Left ventricle myocardium inferior (tissue), 1 donor: ENCODE measurements around the gene PIF1. TPM values are rescaled to one million over a fixed set of nuclear protein-coding genes. Genes with fewer than 3 reads are reported as not detected.
A peak's percentile ranks its signal among the peaks of the same experiment; 100 is the strongest.

Source experiments
- DNase-seq: peaks from one replicate; pipeline ENCODE4 v3.0.0-alpha.2; 2020
- H3K27ac ChIP-seq: fragments of 200-600 bp; replicated peaks from 2 replicates; pipeline ENCODE4 v1.8.0; 2021
- H3K27me3 ChIP-seq: fragments of 200-600 bp; 2 replicates; pipeline ENCODE4 v1.8.0; 2021; ENCODE audit warnings: low read depth
- H3K36me3 ChIP-seq: fragments of 200-600 bp; 2 replicates; pipeline ENCODE4 v1.8.0; 2021
- H3K4me1 ChIP-seq: fragments of 200-600 bp; 2 replicates; pipeline ENCODE4 v1.8.0; 2021
- H3K4me3 ChIP-seq: fragments of 200-600 bp; 2 replicates; pipeline ENCODE4 v1.8.0; 2021; ENCODE audit warnings: mild to moderate bottlenecking, moderate library complexity
- H3K9me3 ChIP-seq: fragments of 200-600 bp; replicated peaks from 2 replicates; pipeline ENCODE4 v1.8.0; 2021
- CTCF ChIP-seq: fragments of 200-600 bp; IDR thresholded peaks from 2 replicates; pipeline ENCODE4 v1.8.0; 2021; ENCODE audit warnings: antibody characterized with exemption, mild to moderate bottlenecking, borderline replicate concordance
- intact Hi-C: fragments of 100-400 bp; cut with micrococcal nuclease; formaldehyde crosslinking; loops from one replicate; pipeline ENCODE4 v1.11.0; 2022
- total RNA-seq: library from RNA; stranded (reverse); fragmentation: NEBNext Ultra II Directional; extraction: Animal tissue kit (Norgen Biotek cat#: 25700); gene quantifications from one replicate; pipeline ENCODE4 v1.2.1, GENCODE V29; 2021
- donor health status: DM: no; HTN: yes; CAD: no; lungs with severe emphysema.

PIF1 gene
- total RNA-seq, 1 donor from 2014 or later: 0.41 TPM

DNA sequence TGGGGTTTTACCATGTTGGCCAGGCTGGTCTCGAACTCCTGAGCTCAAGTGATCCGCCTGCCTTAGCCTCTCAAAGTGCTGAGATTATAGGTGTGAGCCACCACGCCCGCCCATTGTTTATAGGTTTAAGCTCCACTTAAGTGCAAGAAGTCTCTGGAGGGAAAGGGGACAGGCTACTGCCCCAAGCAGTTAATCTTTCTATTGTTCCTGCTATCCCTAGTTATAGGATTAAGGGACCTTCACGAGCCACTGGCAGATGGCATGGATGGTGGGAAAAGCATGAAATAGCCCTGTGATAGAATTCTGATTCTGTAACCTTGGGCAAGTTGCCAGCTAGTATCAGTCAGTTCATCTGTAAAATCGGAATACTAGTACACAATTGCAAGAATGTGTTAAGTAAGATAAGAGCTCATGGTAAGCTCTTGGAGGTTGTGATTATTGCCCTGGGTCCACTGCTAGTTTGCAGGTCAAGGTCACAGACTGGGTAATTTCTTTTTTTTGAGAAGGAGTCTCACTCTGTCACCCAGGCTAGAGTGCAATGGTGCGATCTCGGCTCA is 44.8 kb downstream of the PIF1 start:
- peaks cover 15% of the 10 kb centered on the region for H3K4me1 ChIP-seq
- no peak overlapping the region for H3K4me3 ChIP-seq
- H3K27me3 ChIP-seq: peaks cover 7% of the 10 kb centered on the region
- no peak for TF ChIP-seq CTCF
- H3K27ac ChIP-seq: no peak overlapping the region
- no peaks in the 10 kb centered on the region for H3K9me3 ChIP-seq
- intact Hi-C loops: no loop called here
- H3K36me3 ChIP-seq: no peaks in the 10 kb centered on the region
- DNase-seq: no peak

- Histone ChIP-seq H3K9me3 (no peaks in the 10 kb centered on the region), H3K4me1 (peaks cover 17% of the 10 kb centered on the region), H3K27ac (no peak overlapping the region), H3K4me3 (no peak overlapping the region), H3K27me3 (peaks cover 7% of the 10 kb centered on the region), H3K36me3 (no peaks in the 10 kb centered on the region)
- TF ChIP-seq CTCF: no peak
- intact Hi-C loops: no loop called here
- no peak for DNase-seq
Observed at GRCh38 chr15:64779630-64780029, 45.8 kb downstream of the PIF1 start.

DNA sequence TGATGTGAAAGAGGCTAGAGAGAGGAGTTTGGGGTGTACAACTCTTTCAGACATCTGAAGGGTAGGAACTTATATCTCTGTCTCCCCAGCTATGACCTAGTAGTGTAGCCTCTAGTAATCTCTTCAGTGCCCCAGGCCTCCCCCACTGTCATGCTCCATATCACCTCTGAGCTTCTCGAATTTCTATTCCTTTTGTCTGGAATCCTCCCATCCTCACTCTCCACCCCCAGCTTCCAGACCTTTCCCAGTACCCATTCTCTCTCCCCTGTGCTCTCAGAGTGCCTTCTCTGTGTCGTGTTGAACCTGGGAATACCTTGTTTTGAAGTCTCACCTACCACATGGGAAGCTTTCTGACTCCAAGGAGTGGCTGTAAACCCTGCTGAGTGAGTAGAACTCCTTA is 46.4 kb downstream of the PIF1 start:
- no peaks in the 10 kb centered on the region for H3K36me3 ChIP-seq
- DNase-seq: no peak
- peaks cover 23% of the 10 kb centered on the region for H3K4me1 ChIP-seq
- peaks cover 7% of the 10 kb centered on the region for H3K27me3 ChIP-seq
- TF ChIP-seq CTCF: no peak
- no peak overlapping the region for H3K27ac ChIP-seq
- intact Hi-C loops: no loop called here
- no peaks in the 10 kb centered on the region for H3K9me3 ChIP-seq
- no peak overlapping the region for H3K4me3 ChIP-seq

GRCh38 chr15:64776402-64776786 is 49.1 kb downstream of the PIF1 start:
- Histone ChIP-seq H3K9me3 (no peaks in the 10 kb centered on the region), H3K4me3 (peak overlapping the region; percentile 80), H3K4me1 (peaks cover 46% of the 10 kb centered on the region), H3K27me3 (peaks cover 7% of the 10 kb centered on the region), H3K27ac (peak overlapping the region; percentile 90), H3K36me3 (no peaks in the 10 kb centered on the region)
- TF ChIP-seq CTCF: no peak
- intact Hi-C loops: no loop called here
- DNase-seq: no peak

DNA sequence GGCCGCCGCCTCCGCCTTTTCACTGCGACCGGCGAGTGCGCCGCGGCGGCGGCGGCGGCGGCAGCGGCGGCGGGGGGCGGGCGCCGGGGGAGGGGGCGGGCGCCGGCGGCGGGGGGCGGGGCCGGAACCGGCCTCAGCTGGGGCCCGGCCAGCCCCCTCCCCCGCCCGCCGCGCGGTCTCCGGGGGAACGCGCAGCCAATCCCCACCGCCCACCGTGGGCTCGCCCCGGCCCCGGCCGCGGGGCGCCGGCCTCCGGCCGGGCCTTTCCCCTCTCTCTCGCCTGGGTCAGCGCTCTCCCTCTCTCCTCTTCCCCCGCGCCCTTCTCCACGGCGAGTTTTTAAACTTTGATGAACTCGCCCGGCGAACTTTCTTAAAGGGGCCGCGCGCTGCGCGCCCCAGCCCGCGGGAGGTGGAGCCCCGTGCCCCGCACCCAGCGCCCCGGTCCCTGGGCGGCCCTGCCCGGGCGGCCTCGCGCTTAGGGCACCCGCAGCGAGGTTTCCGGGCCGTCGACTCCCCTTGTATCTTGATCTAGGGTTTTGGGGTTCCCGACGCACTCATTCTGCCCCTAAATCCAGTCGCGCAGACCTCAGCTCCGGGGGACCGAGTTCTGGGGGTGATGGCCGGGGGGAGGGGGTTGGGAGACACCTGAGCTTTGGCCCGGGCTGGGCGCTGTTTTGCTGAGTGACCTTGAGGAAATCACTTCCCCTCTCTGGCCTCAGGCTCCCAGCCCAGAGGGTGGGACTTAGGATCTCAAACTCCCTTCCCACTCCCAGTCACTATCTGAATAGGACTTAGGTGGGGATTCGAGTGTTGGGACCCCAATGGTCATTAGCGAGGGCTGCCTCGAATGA is 49.7 kb downstream of the PIF1 start, which contains the start of gene RBPMS2:
Gene RBPMS2 (minus strand): TSS at position 39 of the 851 bp plus-strand sequence. CDS start 270 bp downstream, outside the sequence.
- Histone ChIP-seq H3K4me3 (peak within 1 kb of the TSS; percentile 80), H3K4me1 (peaks cover 52% of the 10 kb centered on the region), H3K9me3 (no peaks in the 10 kb centered on the region), H3K27me3 (peaks cover 7% of the 10 kb centered on the region), H3K36me3 (no peaks in the 10 kb centered on the region), H3K27ac (peak within 1 kb of the TSS; percentile 90)
- intact Hi-C loops: no loop called here
- peak; percentile 49 for DNase-seq
- no peak for TF ChIP-seq CTCF
